Vagina (tissue), 2 donors: ENCODE results near the gene ANO8.

ENCODE experiments used
- CTCF ChIP-seq, 3 experiments: fragments of 450-650 bp in 2 of 3; fragments of 200-600 bp in 1 of 3; sonication (generic) in 1 of 3; IDR thresholded peaks; one replicate each; pipeline ENCODE4 v1.5.1; 2017 to 2019; ENCODE audit warnings: antibody characterized with exemption in 3 of 3, mild to moderate bottlenecking in 2 of 3, moderate library complexity in 2 of 3
- POLR2AphosphoS5 ChIP-seq, 2 donors: sonication (generic); formaldehyde crosslinking; IDR thresholded peaks; one replicate each; pipeline ENCODE4 v1.9.0; 2017; ENCODE audit warnings: antibody characterized with exemption in 2 of 2, mild to moderate bottlenecking in 2 of 2, low read depth in 1 of 2; ENCODE audit not compliant: insufficient read depth in 1 of 2

GRCh38 chr19:17340871-17341357 lies 6.3 kb upstream of the ANO8 start:
- TF ChIP-seq CTCF (IDR thresholded peaks at IDR 0.05) (no peak), POLR2AphosphoS5 (IDR thresholded peaks at IDR 0.05; ENCODE audit: insufficient read depth in 1 of 2, low read depth in 1 of 2) (no peak)
